GM12864 (cell line): ENCODE results near the gene MTCP1.

ENCODE experiments used
- DNase-seq: peaks from one replicate; pipeline ENCODE4 v3.0.0-alpha.2; 2011; ENCODE audit warnings: low read depth
- H3K4me3 ChIP-seq: 2 replicates; pipeline ENCODE4 v1.5.1; 2011; ENCODE audit warnings: mild to moderate bottlenecking, low read depth, low read length, control low read depth
- TF ChIP-seq, protein P1 (sequence below): IDR thresholded peaks from 2 replicates; pipeline ENCODE4 v1.5.1; 2011; ENCODE audit warnings: low read depth, mild to moderate bottlenecking, moderate library complexity, low read length, control low read depth, inconsistent platforms; ENCODE audit errors: missing control alignments

MTCP1 gene

DNA sequence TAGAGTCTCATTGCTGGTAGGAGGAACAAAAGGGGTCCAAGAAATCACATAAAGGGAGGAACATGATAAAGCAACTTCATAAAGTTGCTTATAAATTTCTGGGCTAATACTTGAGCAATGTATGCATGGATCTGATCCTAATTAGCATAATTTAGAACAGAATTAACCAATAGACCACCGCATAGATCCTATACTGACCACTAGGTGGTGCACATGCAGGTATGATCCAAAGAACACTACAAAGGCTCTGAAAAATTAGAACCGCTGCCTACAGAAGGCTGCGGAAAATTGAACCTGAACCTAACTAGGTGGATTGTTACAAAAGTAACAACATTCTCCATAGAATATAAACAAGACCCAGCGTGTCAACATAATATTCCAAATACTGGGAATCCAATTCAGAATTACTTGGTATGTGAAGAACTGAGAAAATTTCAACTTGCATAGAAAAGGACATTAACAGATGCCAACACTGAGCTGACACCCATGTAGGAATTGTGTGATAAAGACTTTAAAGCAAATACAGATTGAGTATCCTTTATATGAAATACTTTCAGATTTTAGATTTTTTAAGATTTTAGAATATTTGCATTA is 23.6 kb upstream of the MTCP1 start:
- no peak overlapping the region for H3K4me3 ChIP-seq
- no peak for DNase-seq
- TF ChIP-seq, protein P1, sequence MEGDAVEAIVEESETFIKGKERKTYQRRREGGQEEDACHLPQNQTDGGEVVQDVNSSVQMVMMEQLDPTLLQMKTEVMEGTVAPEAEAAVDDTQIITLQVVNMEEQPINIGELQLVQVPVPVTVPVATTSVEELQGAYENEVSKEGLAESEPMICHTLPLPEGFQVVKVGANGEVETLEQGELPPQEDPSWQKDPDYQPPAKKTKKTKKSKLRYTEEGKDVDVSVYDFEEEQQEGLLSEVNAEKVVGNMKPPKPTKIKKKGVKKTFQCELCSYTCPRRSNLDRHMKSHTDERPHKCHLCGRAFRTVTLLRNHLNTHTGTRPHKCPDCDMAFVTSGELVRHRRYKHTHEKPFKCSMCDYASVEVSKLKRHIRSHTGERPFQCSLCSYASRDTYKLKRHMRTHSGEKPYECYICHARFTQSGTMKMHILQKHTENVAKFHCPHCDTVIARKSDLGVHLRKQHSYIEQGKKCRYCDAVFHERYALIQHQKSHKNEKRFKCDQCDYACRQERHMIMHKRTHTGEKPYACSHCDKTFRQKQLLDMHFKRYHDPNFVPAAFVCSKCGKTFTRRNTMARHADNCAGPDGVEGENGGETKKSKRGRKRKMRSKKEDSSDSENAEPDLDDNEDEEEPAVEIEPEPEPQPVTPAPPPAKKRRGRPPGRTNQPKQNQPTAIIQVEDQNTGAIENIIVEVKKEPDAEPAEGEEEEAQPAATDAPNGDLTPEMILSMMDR, result peak; percentile 45

DNA sequence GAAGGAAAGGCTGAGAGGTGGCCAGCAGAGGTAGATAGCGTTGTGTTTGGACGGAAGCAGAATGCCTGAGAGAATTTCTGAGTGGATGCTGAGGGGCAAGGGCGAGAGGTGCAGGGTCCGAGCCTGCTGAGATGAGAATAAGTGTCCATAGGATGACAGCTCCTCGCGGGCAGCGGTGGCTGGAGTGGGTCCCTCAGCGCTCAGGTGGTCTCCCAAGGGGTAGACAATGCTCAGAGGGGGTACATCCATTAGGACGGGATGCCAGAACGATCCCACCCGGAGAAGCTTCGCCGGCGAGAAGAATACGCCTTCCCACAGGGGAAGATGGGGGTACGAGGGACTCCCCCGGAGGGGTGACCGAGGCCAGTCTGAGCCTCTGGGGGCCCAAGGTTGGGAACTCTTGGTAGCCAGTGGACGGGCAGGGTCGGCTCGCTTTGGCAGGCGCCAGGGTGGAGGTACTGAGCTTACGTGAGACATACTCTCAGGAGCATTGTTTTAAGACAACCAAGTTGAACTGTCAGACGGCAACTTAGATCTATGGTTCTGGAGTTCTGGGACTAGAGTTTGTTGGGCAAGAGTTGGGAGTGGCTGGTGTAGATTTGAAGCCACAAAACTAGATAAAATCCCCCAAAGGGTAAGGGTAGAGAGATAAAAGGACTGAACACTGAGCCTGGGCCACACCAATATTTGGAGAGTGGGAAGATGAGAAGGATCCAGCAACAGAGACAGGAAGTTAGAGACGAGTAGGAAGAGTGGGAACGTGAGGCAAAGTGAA is 16.2 kb upstream of the MTCP1 start:
- no peak overlapping the region for H3K4me3 ChIP-seq
- no peak for DNase-seq
- TF ChIP-seq, protein P1, result no peak

DNA sequence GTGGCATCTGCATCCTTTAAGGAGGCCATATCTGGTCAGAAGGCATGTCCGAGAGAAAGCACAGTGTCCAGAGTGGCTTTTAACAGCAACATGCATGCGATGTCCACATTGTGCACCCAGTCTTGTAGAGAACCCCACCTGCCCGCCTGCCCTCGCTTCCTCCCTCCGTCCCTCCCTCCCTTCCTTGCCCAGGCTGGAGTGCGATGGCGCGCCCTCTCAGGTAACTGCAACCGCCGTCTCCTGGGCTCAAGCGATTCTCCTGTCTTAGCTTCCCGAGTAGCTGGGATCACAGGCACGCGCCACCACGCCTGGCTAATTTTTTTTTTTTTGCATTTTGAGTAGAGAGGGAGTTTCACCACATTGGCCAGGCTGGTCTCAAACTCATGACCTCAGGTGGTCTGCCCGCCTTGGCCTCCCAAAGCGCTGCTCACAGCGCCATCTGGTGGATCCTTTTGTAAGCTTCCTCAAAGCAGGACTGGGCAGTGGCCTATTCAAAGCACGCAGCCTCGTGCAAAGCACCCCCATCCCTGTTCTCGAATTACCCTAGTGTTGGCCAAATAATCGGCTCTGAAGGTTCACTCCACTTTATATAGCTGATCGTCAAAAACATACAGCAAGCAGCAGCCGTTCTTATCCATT is 15.4 kb upstream of the MTCP1 start:
- TF ChIP-seq, protein P1, result peak; percentile 54
- no peak for DNase-seq
- no peak overlapping the region for H3K4me3 ChIP-seq

DNA sequence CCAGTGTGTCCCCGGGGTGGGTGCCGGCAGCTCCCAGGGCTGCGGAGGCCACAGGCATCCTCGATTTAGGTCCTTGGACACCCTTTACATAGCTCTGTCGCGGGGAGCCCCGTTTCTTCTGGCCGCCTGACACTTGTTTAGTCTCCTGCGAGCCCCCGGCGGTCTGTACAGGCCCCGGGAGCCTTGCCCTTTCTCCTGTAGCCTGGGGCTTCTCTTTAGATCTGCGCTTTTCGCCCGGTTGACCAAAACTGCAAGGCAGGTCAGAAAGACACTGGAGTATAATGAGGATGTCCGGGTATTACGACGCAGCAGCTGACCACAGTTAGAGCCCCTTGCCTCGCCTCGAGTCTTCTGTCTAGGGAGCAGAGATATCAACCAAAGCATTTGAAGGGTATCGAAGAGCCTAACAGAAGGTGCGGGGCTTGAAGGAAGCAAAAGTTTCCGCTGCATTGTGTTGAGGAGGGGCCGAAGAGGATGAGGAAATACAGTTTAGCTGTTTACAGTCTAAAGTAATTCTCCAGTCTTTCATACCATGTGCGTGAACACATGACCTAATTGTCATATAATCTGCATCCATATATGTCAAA is 851 bp upstream of the MTCP1 start:
- TF ChIP-seq, protein P1, result no peak
- DNase-seq, result no peak
- H3K4me3 ChIP-seq, result peak overlapping the region; percentile 72

DNA sequence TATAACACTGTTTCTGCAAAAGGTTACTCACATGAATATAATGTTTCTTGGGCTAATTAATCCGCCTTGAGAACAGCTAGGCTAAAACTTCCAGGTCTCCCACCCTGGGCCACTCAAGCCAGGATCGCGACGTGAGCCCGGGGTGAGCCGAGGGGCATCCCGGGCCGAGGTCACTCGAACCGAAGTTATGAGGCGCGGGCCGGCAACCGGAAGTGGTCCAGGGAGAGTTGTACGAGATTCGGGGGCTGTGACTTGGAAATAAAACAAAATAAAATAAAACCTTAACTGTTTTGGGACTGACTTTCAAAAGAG is 317 bp downstream of the MTCP1 start:
- no peak for DNase-seq
- TF ChIP-seq, protein P1, result no peak

DNA sequence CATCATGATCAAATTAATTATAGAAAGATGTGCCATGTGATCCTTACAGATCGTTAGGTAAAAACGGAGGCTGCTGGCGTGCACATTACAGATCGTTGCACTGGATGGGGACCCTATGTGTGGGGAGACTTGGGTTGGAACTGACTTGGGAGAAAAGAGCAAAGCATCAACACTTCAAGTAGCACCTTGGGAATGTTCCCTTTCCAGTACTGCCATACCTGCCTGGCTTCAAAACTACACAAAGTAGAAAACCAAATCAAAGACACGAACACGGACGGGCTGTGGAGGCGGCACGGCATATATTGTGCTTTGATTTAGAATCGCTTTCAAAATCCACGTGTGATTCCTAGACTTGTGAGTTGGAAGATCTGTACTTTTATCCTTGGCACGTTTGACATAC is 898 bp downstream of the MTCP1 start:
- no peak for DNase-seq
- H3K4me3 ChIP-seq, result peak overlapping the region; percentile 59
- TF ChIP-seq, protein P1, result no peak

More for the DNA sequence above, 317 bp downstream of the MTCP1 start:
- peak overlapping the region; percentile 59 for H3K4me3 ChIP-seq
